ENCODE measurements around the gene TMEM120A. TPM values are rescaled to one million over a fixed set of nuclear protein-coding genes. Genes with fewer than 3 reads are reported as not detected.

The TMEM120A gene
- total RNA-seq, 2 experiments from 2014 or later = 12.4 to 22.1 TPM

DNA sequence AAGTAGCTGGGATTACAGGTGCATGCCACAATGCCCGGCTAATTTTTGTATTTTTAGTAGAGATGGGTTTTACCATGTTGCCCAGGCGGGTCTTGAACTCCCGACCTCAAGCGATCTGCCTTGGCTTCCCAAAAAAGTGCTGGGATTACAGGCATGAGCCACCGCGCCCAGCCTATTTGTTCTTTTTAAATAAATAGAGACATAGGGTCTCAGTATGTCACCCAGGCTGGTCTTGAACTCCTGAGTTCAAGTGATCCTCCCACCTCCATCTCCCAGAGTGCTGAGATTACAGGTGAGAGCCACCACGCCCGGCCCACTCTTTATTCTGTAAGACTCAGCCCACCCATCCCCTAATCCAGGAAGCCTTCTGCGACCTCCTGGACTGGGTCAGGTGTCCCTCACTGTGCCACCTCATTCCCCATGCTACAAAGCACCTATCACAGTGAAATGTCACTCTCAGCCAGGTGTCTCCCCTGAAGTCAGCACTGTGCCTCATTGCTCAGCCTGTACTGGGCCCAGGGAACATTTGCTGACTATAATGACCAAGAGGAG is 2.8 kb downstream of the TMEM120A start:
- BruUV-seq (replicated peaks) = no TSS peak
- Histone ChIP-seq H3K4me2 (ENCODE audit: low read length) (no peak overlapping the region), H3K79me2 (ENCODE audit: insufficient read depth, low read depth, low read length) (no peaks in the 10 kb centered on the region), H3K4me3 (ENCODE audit: low read depth, low read length, poor library complexity, severe bottlenecking) (no peak overlapping the region), H3K36me3 (ENCODE audit: insufficient read depth, low read length) (no peaks in the 10 kb centered on the region), H3K27ac (ENCODE audit: low read depth, low read length, poor library complexity, severe bottlenecking) (no peak overlapping the region), H3K9me3 (ENCODE audit: low read length) (no peaks in the 10 kb centered on the region), H2AFZ (ENCODE audit: low read length) (no peak overlapping the region), H3K4me1 (ENCODE audit: insufficient read depth, low read length, poor library complexity, severe bottlenecking) (peaks cover 5% of the 10 kb centered on the region), H4K20me1 (ENCODE audit: insufficient read depth, low read length) (no peaks in the 10 kb centered on the region), H3K9me2 (ENCODE audit: insufficient read depth, low read length) (no peaks in the 10 kb centered on the region)
- no peak for TF ChIP-seq EZH2phosphoT487 (IDR thresholded peaks at IDR 0.05; ENCODE audit: borderline replicate concordance, low read depth, low read length)
- TF ChIP-seq, protein P1, sequence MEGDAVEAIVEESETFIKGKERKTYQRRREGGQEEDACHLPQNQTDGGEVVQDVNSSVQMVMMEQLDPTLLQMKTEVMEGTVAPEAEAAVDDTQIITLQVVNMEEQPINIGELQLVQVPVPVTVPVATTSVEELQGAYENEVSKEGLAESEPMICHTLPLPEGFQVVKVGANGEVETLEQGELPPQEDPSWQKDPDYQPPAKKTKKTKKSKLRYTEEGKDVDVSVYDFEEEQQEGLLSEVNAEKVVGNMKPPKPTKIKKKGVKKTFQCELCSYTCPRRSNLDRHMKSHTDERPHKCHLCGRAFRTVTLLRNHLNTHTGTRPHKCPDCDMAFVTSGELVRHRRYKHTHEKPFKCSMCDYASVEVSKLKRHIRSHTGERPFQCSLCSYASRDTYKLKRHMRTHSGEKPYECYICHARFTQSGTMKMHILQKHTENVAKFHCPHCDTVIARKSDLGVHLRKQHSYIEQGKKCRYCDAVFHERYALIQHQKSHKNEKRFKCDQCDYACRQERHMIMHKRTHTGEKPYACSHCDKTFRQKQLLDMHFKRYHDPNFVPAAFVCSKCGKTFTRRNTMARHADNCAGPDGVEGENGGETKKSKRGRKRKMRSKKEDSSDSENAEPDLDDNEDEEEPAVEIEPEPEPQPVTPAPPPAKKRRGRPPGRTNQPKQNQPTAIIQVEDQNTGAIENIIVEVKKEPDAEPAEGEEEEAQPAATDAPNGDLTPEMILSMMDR (conservative IDR thresholded peaks at IDR 0.05; ENCODE audit: low read length) = no peak
- ChIA-PET CTCF (ENCODE audit: unreplicated experiment) (no interaction called here), POLR2A (no interaction called here)
- no peak for DNase-seq (ENCODE audit: low spot score)
- intact Hi-C loops (cut with micrococcal nuclease; ENCODE audit: unreplicated experiment) = no loop called here

DNA sequence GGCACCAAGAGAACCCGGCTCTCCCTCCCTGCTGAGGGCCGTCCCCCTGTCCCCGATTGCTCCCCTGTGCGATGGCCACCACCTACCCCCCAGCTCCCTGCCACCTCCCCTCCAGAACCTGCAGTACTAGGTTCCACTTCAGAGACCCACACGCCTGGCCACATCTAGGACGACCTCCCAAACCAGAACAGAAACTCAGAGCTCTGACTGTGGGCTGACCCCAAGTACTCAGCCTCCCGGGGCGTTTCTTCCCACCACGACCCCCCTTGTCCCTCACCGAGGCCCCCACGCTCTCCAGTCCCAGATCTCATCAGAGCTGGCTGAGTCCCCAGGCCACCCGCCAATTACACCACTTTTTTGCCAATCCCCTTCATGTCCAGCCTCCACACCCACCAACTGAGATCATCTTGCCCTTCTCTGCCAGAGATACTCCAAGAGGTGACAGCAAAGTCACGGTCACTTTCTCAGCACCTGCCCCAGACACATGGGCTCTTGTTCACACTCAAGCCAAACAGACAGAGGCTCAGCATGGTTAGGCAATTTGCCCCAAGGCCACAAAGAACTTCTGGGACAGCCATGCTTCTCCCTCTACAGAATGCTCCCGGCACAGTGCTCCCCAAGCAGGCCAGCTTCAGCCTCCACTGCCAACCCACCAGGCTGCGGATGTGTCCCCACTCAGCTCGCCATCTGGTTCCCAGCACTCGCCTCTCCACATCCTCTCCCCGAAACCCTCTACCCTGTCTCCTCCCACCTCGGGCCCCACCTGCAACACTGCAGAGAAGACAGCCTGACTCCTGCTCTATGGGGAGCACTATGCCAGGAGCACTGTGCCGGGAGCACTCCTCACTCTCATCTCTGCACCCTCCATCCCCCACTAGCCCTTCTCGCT is 4.7 kb downstream of the TMEM120A start:
- BruUV-seq (replicated peaks) = no TSS peak
- Histone ChIP-seq H3K27ac (ENCODE audit: low read depth, low read length, poor library complexity, severe bottlenecking) (no peak overlapping the region), H3K36me3 (ENCODE audit: insufficient read depth, low read length) (peaks cover 13% of the 10 kb centered on the region; the same call in 1 of the 2 replicates), H3K4me3 (ENCODE audit: low read depth, low read length, poor library complexity, severe bottlenecking) (no peak overlapping the region), H3K4me2 (ENCODE audit: low read length) (no peak overlapping the region), H3K9me3 (ENCODE audit: low read length) (no peaks in the 10 kb centered on the region), H3K79me2 (ENCODE audit: insufficient read depth, low read depth, low read length) (no peaks in the 10 kb centered on the region), H2AFZ (ENCODE audit: low read length) (no peak overlapping the region), H4K20me1 (ENCODE audit: insufficient read depth, low read length) (no peaks in the 10 kb centered on the region), H3K4me1 (ENCODE audit: insufficient read depth, low read length, poor library complexity, severe bottlenecking) (peaks cover 1% of the 10 kb centered on the region), H3K9me2 (ENCODE audit: insufficient read depth, low read length) (no peaks in the 10 kb centered on the region)
- no peak for DNase-seq (ENCODE audit: low spot score)
- TF ChIP-seq, protein P1 (conservative IDR thresholded peaks at IDR 0.05; ENCODE audit: low read length) = no peak
- no peak for TF ChIP-seq EZH2phosphoT487 (IDR thresholded peaks at IDR 0.05; ENCODE audit: borderline replicate concordance, low read depth, low read length)
- intact Hi-C loops (cut with micrococcal nuclease; ENCODE audit: unreplicated experiment) = no loop called here
- ChIA-PET CTCF (ENCODE audit: unreplicated experiment) (interaction anchor here (1.5 kb wide), 1 partner anchor 14 kb away, joined by 4 read pairs; no protein-coding TSS in a partner anchor), POLR2A (no interaction called here)

Data from OCI-LY7 (cell line).